HG03575 (cell line): ENCODE results near the gene ZDHHC22.
A peak's percentile ranks its signal among the peaks of the same experiment; 100 is the strongest.

Source experiments
- ATAC-seq: cut with Tn5 transposase; IDR thresholded peaks from one replicate; pipeline ENCODE4 v1.9.1; 2021; ENCODE audit not compliant: unreplicated experiment, insufficient number of reproducible peaks, low FRiP score; ENCODE audit errors: extremely low read depth

Gene ZDHHC22

DNA sequence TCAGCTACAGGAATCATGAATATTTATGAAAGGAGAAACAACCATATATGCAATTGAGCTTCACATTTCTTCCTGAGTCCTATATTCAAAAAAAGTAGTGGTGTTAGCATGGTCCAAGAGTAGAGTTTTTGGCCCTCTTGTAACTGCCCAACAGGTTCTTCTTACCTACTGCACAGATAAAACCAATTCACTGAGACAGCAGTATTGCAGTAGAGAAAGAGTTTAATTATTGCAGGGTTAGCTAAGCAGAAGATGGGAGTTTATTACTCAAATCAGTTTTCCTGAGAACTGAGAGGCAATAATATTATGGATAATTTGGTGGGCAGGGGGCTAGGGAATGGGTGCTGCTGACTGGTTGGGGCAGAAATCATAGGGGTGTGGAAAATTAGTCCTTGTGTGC lies 50.1 kb downstream of the ZDHHC22 start:
- no peak for ATAC-seq

DNA sequence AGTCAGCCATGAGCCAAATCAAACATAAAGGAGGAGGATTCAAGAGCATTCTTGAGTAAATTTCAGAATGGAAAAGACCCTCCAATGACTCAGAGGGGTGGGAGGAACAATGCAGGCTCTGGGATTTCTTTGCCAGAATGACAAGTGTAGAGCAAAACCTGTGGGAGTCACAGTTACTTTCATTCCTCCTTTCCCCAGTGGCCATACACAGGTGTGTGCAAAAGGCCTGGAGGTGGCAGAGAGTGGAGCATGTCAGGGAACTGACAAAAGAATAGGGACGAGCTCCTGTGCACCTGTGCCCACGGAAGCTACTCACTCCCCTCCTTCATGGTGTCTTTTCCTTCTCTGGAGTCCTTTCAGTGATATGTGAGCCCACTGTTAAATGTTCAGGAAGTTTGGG lies 52.9 kb downstream of the ZDHHC22 start:
- ATAC-seq = no peak

DNA sequence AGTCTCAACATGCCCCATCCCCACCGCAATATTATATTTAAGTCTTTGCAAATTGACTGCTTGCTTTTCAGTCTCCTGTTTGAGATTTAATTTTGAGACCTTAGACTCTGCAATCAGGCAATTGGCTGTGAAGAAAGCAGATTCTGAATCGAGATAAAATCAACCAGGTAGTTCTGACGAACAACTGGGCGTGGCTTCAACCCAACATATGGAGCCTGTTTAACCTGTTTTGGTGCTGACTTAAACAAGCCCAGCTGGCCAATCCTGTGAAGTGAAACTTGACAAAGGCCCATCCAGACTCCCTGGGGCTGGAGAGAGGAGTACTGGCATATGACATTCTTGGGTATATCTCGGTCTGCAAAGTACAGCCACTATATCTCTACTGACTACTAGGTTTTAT lies 53.4 kb downstream of the ZDHHC22 start:
- no peak for ATAC-seq

DNA sequence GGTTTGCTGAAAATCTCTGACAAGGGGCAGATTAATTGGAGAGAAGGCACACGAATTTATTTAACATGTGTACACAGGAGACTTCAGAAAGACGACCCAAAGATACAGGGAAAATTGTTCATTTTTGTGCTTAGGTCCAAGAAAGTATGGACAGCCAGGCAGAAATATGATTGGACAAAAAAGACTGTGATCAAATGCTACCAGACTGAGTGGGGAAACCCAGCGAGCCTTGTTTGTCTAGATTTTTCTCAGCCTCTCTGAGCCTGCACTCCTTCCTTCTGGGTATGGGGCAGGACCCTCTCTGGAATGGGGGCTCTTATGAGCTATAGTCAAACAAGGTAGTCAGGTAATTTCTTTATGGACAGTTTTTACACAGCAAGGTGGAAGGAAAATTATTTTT lies 54.0 kb downstream of the ZDHHC22 start:
- ATAC-seq = no peak

DNA sequence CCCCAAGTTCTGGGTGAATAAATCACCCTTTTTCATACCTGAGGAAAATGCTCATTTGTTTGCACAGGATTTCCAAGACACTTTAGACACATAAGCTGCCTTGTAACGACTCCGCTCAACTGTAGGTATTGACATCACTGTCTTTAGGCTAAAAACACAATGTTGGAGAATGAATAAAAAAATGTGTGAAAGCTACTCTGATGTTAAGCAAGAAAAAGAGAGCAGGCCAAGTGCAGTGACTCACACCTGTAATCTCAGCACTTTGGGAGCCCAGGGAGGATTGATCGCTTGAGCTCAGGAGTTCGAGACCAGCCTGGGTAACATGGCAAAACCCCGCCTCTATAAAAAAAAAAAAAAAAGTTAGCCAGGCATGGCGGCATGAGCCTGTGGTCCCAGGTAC lies 54.6 kb downstream of the ZDHHC22 start:
- no peak for ATAC-seq

DNA sequence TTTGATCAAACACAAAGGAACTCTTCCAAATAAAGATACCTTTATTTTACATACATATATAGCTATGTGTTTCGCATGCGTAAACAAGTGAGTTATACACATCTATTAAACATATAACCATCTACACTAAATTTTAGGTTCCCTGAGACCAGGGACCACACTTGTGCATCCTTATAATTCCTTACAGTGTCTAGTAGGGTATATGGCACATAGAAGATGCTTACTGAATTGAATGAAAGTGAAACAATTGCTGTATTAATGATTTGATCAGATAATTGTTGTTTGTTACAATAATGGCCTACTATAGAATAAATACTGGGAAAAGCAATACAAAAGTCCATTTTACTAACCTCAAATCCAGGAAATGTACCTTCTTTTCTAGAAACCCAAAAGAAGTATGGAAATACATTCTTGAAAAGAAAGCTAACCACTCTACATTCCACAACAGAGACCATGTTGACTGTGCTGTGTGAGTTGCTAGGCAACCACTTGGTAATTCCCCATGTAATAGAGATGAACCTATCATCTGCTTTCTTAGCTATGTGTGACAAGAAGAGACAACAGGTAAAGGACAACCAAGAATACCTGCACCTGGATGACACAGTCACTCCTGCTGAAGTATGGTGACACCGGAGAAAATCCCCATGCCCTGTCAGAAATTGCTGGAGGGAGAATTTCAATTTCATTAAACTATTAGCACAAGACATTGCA lies 55.4 kb downstream of the ZDHHC22 start:
- peak; percentile 41 for ATAC-seq

DNA sequence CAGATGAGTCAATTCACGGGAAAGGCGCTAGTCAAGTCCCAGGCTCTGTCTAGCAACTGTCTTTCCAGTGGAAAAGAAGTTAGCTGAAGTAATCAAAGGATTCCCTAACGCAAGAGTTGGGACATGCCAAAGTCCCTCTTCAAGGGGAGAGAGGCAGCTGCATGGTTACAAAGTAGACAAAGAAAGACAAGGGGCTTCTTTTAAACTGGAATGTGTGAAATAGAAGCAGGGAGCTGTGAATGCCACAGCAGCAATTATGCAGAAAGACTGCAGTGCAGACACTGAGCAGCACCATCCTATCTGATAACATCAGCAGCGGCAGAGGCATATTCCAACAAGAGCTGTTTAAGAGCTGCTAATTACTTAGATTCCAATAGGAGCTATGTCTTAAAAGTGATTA lies 56.1 kb downstream of the ZDHHC22 start:
- no peak for ATAC-seq

DNA sequence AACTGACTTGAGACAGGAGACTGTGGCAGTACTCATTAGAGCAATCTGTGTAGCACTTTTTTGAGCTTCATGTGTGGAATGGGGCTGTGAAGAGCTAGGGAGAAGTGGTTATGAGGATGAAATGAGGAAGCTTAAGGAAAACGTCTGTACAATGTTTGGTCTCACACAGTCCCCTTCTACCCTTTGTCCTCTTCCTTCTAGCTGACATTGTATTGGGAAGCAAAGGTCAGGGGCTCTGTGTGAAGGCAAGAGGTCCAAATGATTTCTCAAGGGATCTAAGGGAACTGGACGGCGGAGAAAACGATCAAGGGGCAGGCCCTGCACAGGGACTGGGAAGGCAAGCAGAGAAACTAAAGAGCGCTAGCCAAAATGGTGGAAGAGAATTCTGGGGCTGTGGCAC lies 56.6 kb downstream of the ZDHHC22 start:
- no peak for ATAC-seq

DNA sequence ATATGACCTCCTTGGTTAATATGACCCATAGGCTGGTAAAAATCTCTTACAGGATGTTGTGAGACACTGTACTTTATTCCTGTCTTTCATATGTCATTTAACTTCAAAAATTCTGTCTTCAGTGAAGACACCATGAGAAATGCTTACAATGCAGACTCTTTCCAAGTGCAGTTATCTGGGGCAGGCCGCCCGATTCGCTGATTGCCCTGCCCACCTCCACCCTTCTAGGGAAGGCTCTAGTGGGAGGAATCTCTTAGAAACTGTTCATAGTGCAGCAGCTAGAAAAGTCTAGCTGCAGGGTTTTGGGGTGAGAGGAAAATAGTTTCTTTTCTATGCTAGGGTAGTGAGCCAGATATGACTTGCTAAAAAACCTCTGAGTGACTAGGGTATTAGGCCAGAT lies 58.5 kb downstream of the ZDHHC22 start:
- no peak for ATAC-seq

DNA sequence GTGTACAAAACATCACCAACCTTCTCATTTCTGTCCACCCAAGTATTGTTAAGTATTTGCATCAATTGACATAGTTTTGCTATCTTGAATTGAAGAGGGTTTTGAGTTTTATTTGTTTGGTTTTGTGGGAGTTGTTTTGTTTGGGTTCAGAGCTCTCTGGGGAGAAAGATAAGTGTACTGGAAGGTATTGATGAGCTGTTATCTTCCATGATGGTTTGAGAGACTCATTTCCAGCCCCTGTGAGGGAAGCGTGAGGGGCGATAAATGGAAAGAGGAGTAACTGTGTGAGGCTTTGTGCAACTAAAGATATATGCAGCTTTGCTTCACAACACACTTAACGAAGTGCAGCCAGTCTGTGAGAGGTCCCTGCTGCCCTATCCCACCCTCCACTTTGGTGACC lies 59.2 kb downstream of the ZDHHC22 start:
- no peak for ATAC-seq
